ENCODE results near the gene TIMM13. TPM values are rescaled to one million over a fixed set of nuclear protein-coding genes. Genes with fewer than 3 reads are reported as not detected.
A peak's percentile ranks its signal among the peaks of the same experiment; 100 is the strongest.

Gene TIMM13
- total and polyA plus RNA-seq, 9 of the 15 experiments (the other 6 are each of a cell fraction or from before 2014, with no cell fraction given): 17.6 to 215 (median 71.8) TPM

DNA sequence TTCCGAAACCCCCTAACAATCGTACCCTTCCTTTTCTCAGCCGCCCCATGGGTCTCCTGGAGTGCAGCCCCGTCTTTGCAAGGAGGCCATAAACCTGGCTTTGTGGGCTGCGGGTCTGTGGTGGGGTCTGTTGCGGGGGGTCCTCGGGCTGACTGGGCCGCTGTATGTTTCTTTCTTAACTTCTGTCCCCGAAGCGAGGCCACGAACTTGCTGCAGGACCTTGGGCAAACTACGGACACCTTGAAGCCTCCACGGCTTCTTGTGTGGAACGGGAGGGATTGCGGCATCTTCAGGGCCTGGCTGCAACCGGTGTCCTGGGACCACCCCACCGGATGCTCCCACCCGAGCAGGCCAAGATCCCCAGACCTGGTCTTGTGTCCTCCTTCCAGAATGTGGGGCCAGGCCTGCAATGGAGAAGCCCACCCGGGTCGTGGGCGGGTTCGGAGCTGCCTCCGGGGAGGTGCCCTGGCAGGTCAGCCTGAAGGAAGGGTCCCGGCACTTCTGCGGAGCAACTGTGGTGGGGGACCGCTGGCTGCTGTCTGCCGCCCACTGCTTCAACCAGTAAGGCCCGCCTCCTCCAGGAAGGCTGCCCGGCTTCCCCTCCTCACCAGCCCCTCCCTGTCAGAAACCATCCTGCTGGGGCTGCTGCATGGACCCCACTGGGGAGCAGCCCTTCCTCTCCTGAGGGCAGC lies 12.0 kb downstream of the TIMM13 start:
- 93% methylated on average over 22 of the region's 29 CpGs for WGBS (ENCODE audit: insufficient coverage, low coverage, missing lambda C conversion rate)
- Histone ChIP-seq H3K36me3 (ENCODE audit: control insufficient read depth, insufficient read depth, low read length) (peaks cover 30% of the 10 kb centered on the region; the same call in 1 of the 3 replicates), H3K9me1 (ENCODE audit: control insufficient read depth, insufficient read depth, low read length) (no peaks in the 10 kb centered on the region), H3K9ac (ENCODE audit: insufficient read depth in 1 of 2, low read depth in 2 of 2, low read length in 2 of 2) (no peak overlapping the region; a peak in 1 of 4 replicates), H2AFZ (ENCODE audit: low read depth, low read length) (no peak overlapping the region), H4K20me1 (replicated peaks; ENCODE audit: control insufficient read depth, insufficient read depth, low read length) (no peaks in the 10 kb centered on the region), H3K9me3 (replicated peaks; ENCODE audit: control insufficient read depth, insufficient read depth, low read depth, low read length) (no peaks in the 10 kb centered on the region), H3K4me1 (replicated peaks in 1 of 2; ENCODE audit: control insufficient read depth in 2 of 2, insufficient read depth in 2 of 2, low read length in 2 of 2) (peaks cover 0 to 16% of the 10 kb centered on the region in 2 experiments; a peak in 2 of 5 replicates), H3K27me3 (ENCODE audit: control insufficient read depth in 2 of 2, insufficient read depth in 2 of 2, low read length in 2 of 2) (no peaks in the 10 kb centered on the region; a peak in 1 of 5 replicates), H3K79me2 (ENCODE audit: control insufficient read depth, insufficient read depth, low read length) (no peaks in the 10 kb centered on the region; the same call in 2 of the 3 replicates), H3K4me2 (ENCODE audit: insufficient read depth, low read length) (no peak overlapping the region), H3K4me3 (no peak overlapping the region), H3K27ac (ENCODE audit: extremely low read depth, low read depth, low read length) (no peak overlapping the region)
- ATAC-seq (peak; percentile 30; the same call in 1 of the 3 replicates), DNase-seq (ENCODE audit: extremely low read depth in 1 of 4, low spot score in 3 of 4) (no peak), FAIRE-seq (no peak)
- POLR2A ChIA-PET: no interaction called here
- BruUV-seq (replicated peaks): no TSS peak
- in situ Hi-C loops (cut with MboI) (no loop called here), intact Hi-C loops (cut with micrococcal nuclease) (no loop called here)
- CTCF ChIA-PET (ENCODE audit: low intra/inter-chr PET ratio): no interaction called here
- TF ChIP-seq POLR2G (IDR thresholded peaks at IDR 0.05; ENCODE audit: low read depth, low read length): peak; percentile 76
- TF ChIP-seq SIX5 (IDR thresholded peaks at IDR 0.05; ENCODE audit: borderline replicate concordance in 1 of 2, insufficient read depth in 1 of 2, low read depth in 1 of 2, low read length in 2 of 2): 0 out of 4 replicates have a peak, but pooled peaks of 1 of the 2 experiments have one; percentile 3
- 0 out of 2 replicates have a peak, but pooled peaks have one; percentile 40 for TF ChIP-seq SMARCA5 (IDR thresholded peaks at IDR 0.05)
- TF ChIP-seq ZFP36 (IDR thresholded peaks at IDR 0.05; ENCODE audit: low read depth, low read length, partially characterized antibody): peak; percentile 97
- TF ChIP-seq BCOR (IDR thresholded peaks at IDR 0.05): peak; percentile 40; the same call in 1 of the 2 replicates
- TF ChIP-seq CC2D1A (IDR thresholded peaks at IDR 0.05): no peak
- no peak for TF ChIP-seq ZNF717 (CRISPR knock-in tag; IDR thresholded peaks at IDR 0.05)
- peak; percentile 9 for TF ChIP-seq FIP1L1 (IDR thresholded peaks at IDR 0.05; ENCODE audit: low read depth, low read length, poor library complexity, severe bottlenecking)
- TF ChIP-seq SUPT5H (IDR thresholded peaks at IDR 0.05): peak; percentile 21; the same call in 1 of the 2 replicates
- no peak for TF ChIP-seq MEIS2 (IDR thresholded peaks at IDR 0.05; ENCODE audit: partially characterized antibody)
- peak; percentile 76 for TF ChIP-seq ZNF436 (CRISPR knock-in tag; IDR thresholded peaks at IDR 0.05)
- TF ChIP-seq, protein P1, sequence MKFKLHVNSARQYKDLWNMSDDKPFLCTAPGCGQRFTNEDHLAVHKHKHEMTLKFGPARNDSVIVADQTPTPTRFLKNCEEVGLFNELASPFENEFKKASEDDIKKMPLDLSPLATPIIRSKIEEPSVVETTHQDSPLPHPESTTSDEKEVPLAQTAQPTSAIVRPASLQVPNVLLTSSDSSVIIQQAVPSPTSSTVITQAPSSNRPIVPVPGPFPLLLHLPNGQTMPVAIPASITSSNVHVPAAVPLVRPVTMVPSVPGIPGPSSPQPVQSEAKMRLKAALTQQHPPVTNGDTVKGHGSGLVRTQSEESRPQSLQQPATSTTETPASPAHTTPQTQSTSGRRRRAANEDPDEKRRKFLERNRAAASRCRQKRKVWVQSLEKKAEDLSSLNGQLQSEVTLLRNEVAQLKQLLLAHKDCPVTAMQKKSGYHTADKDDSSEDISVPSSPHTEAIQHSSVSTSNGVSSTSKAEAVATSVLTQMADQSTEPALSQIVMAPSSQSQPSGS (CRISPR knock-in tag; IDR thresholded peaks at IDR 0.05): no peak
- peak; percentile 69; the same call in 1 of the 2 replicates for TF ChIP-seq POLR2AphosphoS2 (IDR thresholded peaks at IDR 0.05; ENCODE audit: low read length)
- TF ChIP-seq, protein P2, sequence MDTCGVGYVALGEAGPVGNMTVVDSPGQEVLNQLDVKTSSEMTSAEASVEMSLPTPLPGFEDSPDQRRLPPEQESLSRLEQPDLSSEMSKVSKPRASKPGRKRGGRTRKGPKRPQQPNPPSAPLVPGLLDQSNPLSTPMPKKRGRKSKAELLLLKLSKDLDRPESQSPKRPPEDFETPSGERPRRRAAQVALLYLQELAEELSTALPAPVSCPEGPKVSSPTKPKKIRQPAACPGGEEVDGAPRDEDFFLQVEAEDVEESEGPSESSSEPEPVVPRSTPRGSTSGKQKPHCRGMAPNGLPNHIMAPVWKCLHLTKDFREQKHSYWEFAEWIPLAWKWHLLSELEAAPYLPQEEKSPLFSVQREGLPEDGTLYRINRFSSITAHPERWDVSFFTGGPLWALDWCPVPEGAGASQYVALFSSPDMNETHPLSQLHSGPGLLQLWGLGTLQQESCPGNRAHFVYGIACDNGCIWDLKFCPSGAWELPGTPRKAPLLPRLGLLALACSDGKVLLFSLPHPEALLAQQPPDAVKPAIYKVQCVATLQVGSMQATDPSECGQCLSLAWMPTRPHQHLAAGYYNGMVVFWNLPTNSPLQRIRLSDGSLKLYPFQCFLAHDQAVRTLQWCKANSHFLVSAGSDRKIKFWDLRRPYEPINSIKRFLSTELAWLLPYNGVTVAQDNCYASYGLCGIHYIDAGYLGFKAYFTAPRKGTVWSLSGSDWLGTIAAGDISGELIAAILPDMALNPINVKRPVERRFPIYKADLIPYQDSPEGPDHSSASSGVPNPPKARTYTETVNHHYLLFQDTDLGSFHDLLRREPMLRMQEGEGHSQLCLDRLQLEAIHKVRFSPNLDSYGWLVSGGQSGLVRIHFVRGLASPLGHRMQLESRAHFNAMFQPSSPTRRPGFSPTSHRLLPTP (IDR thresholded peaks at IDR 0.05; ENCODE audit: borderline replicate concordance, extremely low read depth, insufficient read length): peak; percentile 20

Data from K562 (cell line).